ENCODE results near the gene MUC13.

Gene MUC13

GRCh38 chr3:124858275-124858674, 76.3 kb downstream of the MUC13 start:
- TF ChIP-seq CTCF (IDR thresholded peaks at IDR 0.05; ENCODE audit: low read depth, low read length), result no peak
- Histone ChIP-seq H3K4me3 (ENCODE audit: low read depth, low read length) (no peak overlapping the region), H3K27me3 (ENCODE audit: insufficient read depth, low read depth, severe bottlenecking) (no peaks in the 10 kb centered on the region), H3K9me3 (ENCODE audit: severe bottlenecking) (no peaks in the 10 kb centered on the region), H3K27ac (no peak overlapping the region), H3K36me3 (no peaks in the 10 kb centered on the region)
- no peak for DNase-seq

GRCh38 chr3:124856677-124857076, 77.9 kb downstream of the MUC13 start:
- Histone ChIP-seq H3K27me3 (ENCODE audit: insufficient read depth, low read depth, severe bottlenecking) (no peaks in the 10 kb centered on the region), H3K9me3 (ENCODE audit: severe bottlenecking) (no peaks in the 10 kb centered on the region), H3K36me3 (no peaks in the 10 kb centered on the region), H3K4me3 (ENCODE audit: low read depth, low read length) (no peak overlapping the region), H3K27ac (no peak overlapping the region)
- no peak for DNase-seq
- TF ChIP-seq CTCF (IDR thresholded peaks at IDR 0.05; ENCODE audit: low read depth, low read length), result no peak

Data from WERI-Rb-1 (cell line).